K562 (cell line): ENCODE results near the gene UBE2I. TPM values are rescaled to one million over a fixed set of nuclear protein-coding genes. Genes with fewer than 3 reads are reported as not detected.

Experiments used
- ATF3 ChIP-seq, 2 experiments: fragments of 450-650 bp in 1 of 2; sonication (generic) in 1 of 2; formaldehyde crosslinking in 1 of 2; IDR thresholded peaks in 1 of 2; conservative IDR thresholded peaks in 1 of 2; 2 replicates each; pipeline versions ENCODE4 v1.6.1 to v1.8.1; 2016 to 2023; ENCODE audit warnings: mild to moderate bottlenecking in 2 of 2, moderate library complexity in 2 of 2, inconsistent platforms in 1 of 2, missing genetic modification reagents in 1 of 2
- FOXM1 ChIP-seq, 2 experiments: fragments of 450-650 bp in 1 of 2; sonication (generic) in 1 of 2; formaldehyde crosslinking in 1 of 2; IDR thresholded peaks; 2 replicates each; pipeline versions ENCODE4 v1.6.1 to v1.9.0; 2017 to 2022; ENCODE audit warnings: low read depth in 2 of 2, mild to moderate bottlenecking in 2 of 2, missing genetic modification reagents in 1 of 2, moderate library complexity in 1 of 2
- JUN ChIP-seq, 2 experiments: sonication (generic) in 1 of 2; formaldehyde crosslinking in 1 of 2; IDR thresholded peaks; 2 replicates each; pipeline versions ENCODE4 v1.6.1 to v1.8.0; 2012 to 2022; ENCODE audit warnings: borderline replicate concordance in 2 of 2, mild to moderate bottlenecking in 2 of 2, improper control_type of control experiment in 1 of 2, low read depth in 1 of 2, low read length in 1 of 2, missing genetic modification reagents in 1 of 2
- NR2C2 ChIP-seq, 2 experiments: fragments of 200-800 bp in 1 of 2; sonication (Bioruptor generic) in 1 of 2; sonication (generic) in 1 of 2; formaldehyde crosslinking in 1 of 2; IDR thresholded peaks; 2 replicates each; pipeline versions ENCODE4 v1.6.1 to v1.8.0; 2016 to 2022; ENCODE audit warnings: mild to moderate bottlenecking in 1 of 2, missing compliant biosample characterization in 1 of 2, missing genetic modification characterization in 1 of 2, missing genetic modification reagents in 1 of 2
- PHF21A ChIP-seq: fragments of 450-650 bp; IDR thresholded peaks from 2 replicates; pipeline ENCODE4 v1.6.1; 2017; ENCODE audit warnings: low read depth, borderline replicate concordance
- RCOR1 ChIP-seq, 2 experiments: IDR thresholded peaks; 2 replicates each; pipeline ENCODE4 v1.6.1; 2012; ENCODE audit warnings: low read depth in 2 of 2, low read length in 2 of 2, borderline replicate concordance in 1 of 2, improper control_type of control experiment in 1 of 2
- RFX5 ChIP-seq: IDR thresholded peaks from 2 replicates; pipeline ENCODE4 v1.6.1; 2011; ENCODE audit warnings: low read depth, mild to moderate bottlenecking, improper control_type of control experiment, low read length
- RNF2 ChIP-seq: sonication (generic); IDR thresholded peaks from 2 replicates; pipeline ENCODE4 v1.6.1; 2016
- SIX5 ChIP-seq, 2 experiments: IDR thresholded peaks; 2 replicates each; pipeline ENCODE4 v1.6.1; 2011; ENCODE audit warnings: low read length in 2 of 2, borderline replicate concordance in 1 of 2, low read depth in 1 of 2, mild to moderate bottlenecking in 1 of 2, moderate library complexity in 1 of 2; ENCODE audit not compliant: insufficient read depth in 1 of 2
- SMC3 ChIP-seq: conservative IDR thresholded peaks from 2 replicates; pipeline ENCODE4 v1.6.1; 2011; ENCODE audit warnings: low read depth, low read length, improper control_type of control experiment; ENCODE audit not compliant: insufficient read depth
- YY1 ChIP-seq, 3 experiments: IDR thresholded peaks; 2 replicates each; pipeline ENCODE4 v1.6.1; 2011; ENCODE audit warnings: low read length in 2 of 3, mild to moderate bottlenecking in 2 of 3, moderate library complexity in 2 of 3, borderline replicate concordance in 1 of 3, control low read depth in 1 of 3, low read depth in 1 of 3; ENCODE audit not compliant: insufficient read depth in 3 of 3, insufficient replicate concordance in 2 of 3, control insufficient read depth in 1 of 3, insufficient read length in 1 of 3; ENCODE audit errors: extremely low read depth in 1 of 3
- ZNF277 ChIP-seq: fragments of 250-450 bp; sonication (Bioruptor Pico); IDR thresholded peaks from 2 replicates; pipeline ENCODE4 v1.8.0; 2022; ENCODE audit warnings: inconsistent platforms, mild to moderate bottlenecking, moderate library complexity, borderline replicate concordance
- ZNF280A ChIP-seq: fragments of 450-650 bp; IDR thresholded peaks from 2 replicates; pipeline ENCODE4 v1.6.1; 2018; ENCODE audit warnings: mild to moderate bottlenecking, low read depth; ENCODE audit not compliant: partially characterized antibody
- ZNF639 ChIP-seq, 2 experiments: fragments of 200-800 bp in 1 of 2; sonication (Bioruptor generic) in 1 of 2; sonication (generic) in 1 of 2; formaldehyde crosslinking in 1 of 2; IDR thresholded peaks in 1 of 2; conservative IDR thresholded peaks in 1 of 2; 2 replicates each; pipeline versions ENCODE4 v1.5.0 to v1.6.1; 2016 to 2020; ENCODE audit warnings: missing compliant biosample characterization in 1 of 2, missing genetic modification characterization in 1 of 2, missing genetic modification reagents in 1 of 2
- polyA plus RNA-seq, 8 experiments: library from polyadenylated mRNA; depleted of rRNA in 4 of 8; stranded (reverse) in 5 of 8; unstranded in 3 of 8; fragments of >200 nt; fragmentation: Nextera tagmentation in 2 of 8; fragmentation: Illumina TruSeq in 1 of 8; extraction: Ambion mirVana in 2 of 8; extraction: Trizol in 1 of 8; gene quantifications; 2 replicates each; pipeline versions ENCODE4 v1.2.1 to v1.2.3, GENCODE V29; 2011 to 2014; ENCODE audit warnings: inconsistent platforms in 1 of 8, missing spikeins in 1 of 8
- total RNA-seq, 7 experiments: library from RNA; depleted of rRNA in 6 of 7; stranded (reverse); fragments of >200 nt in 6 of 7; fragmentation: Illumina TruSeq in 2 of 7; extraction: Trizol in 2 of 7; gene quantifications; 2 replicates each; pipeline versions ENCODE4 v1.2.1 to v1.2.3, GENCODE V29; 2011 to 2021; ENCODE audit warnings: low replicate concordance in 1 of 7

Gene UBE2I
- total and polyA plus RNA-seq, 9 of the 15 experiments (the other 6 are each of a cell fraction or from before 2014, with no cell fraction given), result 36.6 to 254 (median 104) TPM

GRCh38 chr16:1351582-1352362 lies 42.3 kb downstream of the UBE2I start, which contains the start of the genes GNPTG and TSR3 (continued):
- peak; percentile 46; the same call in 1 of the 2 replicates for TF ChIP-seq JUN (IDR thresholded peaks at IDR 0.05; ENCODE audit: borderline replicate concordance, low read depth, low read length)
- no peak for TF ChIP-seq JUN (CRISPR knock-in tag; IDR thresholded peaks at IDR 0.05; ENCODE audit: borderline replicate concordance)
- TF ChIP-seq ZNF280A, result no peak
- 0 out of 2 replicates have a peak, but pooled peaks have one; percentile 2 for TF ChIP-seq SMC3
- TF ChIP-seq NR2C2 (CRISPR knock-in tag; IDR thresholded peaks at IDR 0.05), result peak; percentile 71
- peak; percentile 74; the same call in 1 of the 2 replicates for TF ChIP-seq NR2C2 (tag; IDR thresholded peaks at IDR 0.05)
- TF ChIP-seq ZNF277, result no peak
- TF ChIP-seq ZNF639 (CRISPR knock-in tag; conservative IDR thresholded peaks at IDR 0.05 in 1 of 2, IDR thresholded peaks at IDR 0.05 in 1 of 2), result no peak; a peak in 1 of 4 replicates
- TF ChIP-seq RFX5, result no peak
- peak; percentile 30 to 35; a peak in 1 of 4 replicates for TF ChIP-seq SIX5 (IDR thresholded peaks at IDR 0.05; ENCODE audit: borderline replicate concordance in 1 of 2, insufficient read depth in 1 of 2, low read depth in 1 of 2, low read length in 2 of 2)
- TF ChIP-seq YY1 (IDR thresholded peaks at IDR 0.05; ENCODE audit: borderline replicate concordance in 1 of 3, control insufficient read depth in 1 of 3, extremely low read depth in 1 of 3, insufficient read depth in 3 of 3, insufficient read length in 1 of 3, insufficient replicate concordance in 2 of 3, low read depth in 1 of 3, low read length in 2 of 3), result peak; percentile 90 to 98 (median 98)
- peak; percentile 77; the same call in 1 of the 2 replicates for TF ChIP-seq RNF2
- no peak for TF ChIP-seq FOXM1 (IDR thresholded peaks at IDR 0.05; ENCODE audit: low read depth)
- TF ChIP-seq FOXM1 (CRISPR knock-in tag; IDR thresholded peaks at IDR 0.05; ENCODE audit: low read depth), result no peak
- TF ChIP-seq ATF3 (IDR thresholded peaks at IDR 0.05), result no peak
- no peak for TF ChIP-seq ATF3 (CRISPR knock-in tag; conservative IDR thresholded peaks at IDR 0.05)
- TF ChIP-seq RCOR1 (IDR thresholded peaks at IDR 0.05; ENCODE audit: borderline replicate concordance in 1 of 2, low read depth in 2 of 2, low read length in 2 of 2), result peak in 1 of 2 experiments; percentile 81; a peak in 1 of 4 replicates
- TF ChIP-seq PHF21A, result no peak
